NCI-H2081 treated with DMSO at 0.1 percent for 48 hours (cell line): Measurements from ENCODE around the gene GFI1.

Experiments
- DNase-seq: peaks from one replicate; lab custom pipeline; 2025; lab: John Stamatoyannopoulos, UW

Gene GFI1

GRCh38 chr1:92488416-92488815 lies 1.7 kb upstream of the GFI1 start:
- DNase-seq = no peak

- DNase-seq = no peak
Measured at GRCh38 chr1:92487078-92487605, 417 bp upstream of the GFI1 start.

GRCh38 chr1:92485381-92486250 lies 1.1 kb downstream of the GFI1 start:
- no peak for DNase-seq

GRCh38 chr1:92484472-92485380 lies 2.0 kb downstream of the GFI1 start:
- no peak for DNase-seq

GRCh38 chr1:92483610-92484471 lies 2.9 kb downstream of the GFI1 start:
- DNase-seq = no peak

- DNase-seq = no peak
Measured at GRCh38 chr1:92482665-92483609, 3.8 kb downstream of the GFI1 start.

- DNase-seq = no peak
Measured at GRCh38 chr1:92481971-92482664, 4.6 kb downstream of the GFI1 start.

GRCh38 chr1:92481599-92481925 lies 5.2 kb downstream of the GFI1 start:
- no peak for DNase-seq

- no peak for DNase-seq
Measured at GRCh38 chr1:92480813-92481598, 5.7 kb downstream of the GFI1 start.

GRCh38 chr1:92480200-92480812 lies 6.4 kb downstream of the GFI1 start:
- no peak for DNase-seq

- DNase-seq = no peak
Measured at GRCh38 chr1:92479587-92479986, 7.1 kb downstream of the GFI1 start.

GRCh38 chr1:92478393-92478792 lies 8.3 kb downstream of the GFI1 start:
- DNase-seq = no peak

- DNase-seq = no peak
Measured at GRCh38 chr1:92476071-92476631, 10.6 kb downstream of the GFI1 start.

- DNase-seq = no peak
Measured at GRCh38 chr1:92475029-92475428, 11.7 kb downstream of the GFI1 start.

GRCh38 chr1:92473781-92474495 lies 12.8 kb downstream of the GFI1 start:
- DNase-seq = no peak

GRCh38 chr1:92470216-92470615 lies 16.5 kb downstream of the GFI1 start:
- no peak for DNase-seq

GRCh38 chr1:92466683-92467352 lies 19.9 kb downstream of the GFI1 start:
- DNase-seq = no peak
